ENCODE results near the gene MSX1.

The MSX1 gene

GRCh38 chr4:4887426-4887825 is 28.0 kb downstream of the MSX1 start:
- H3K27ac ChIP-seq (ENCODE audit: low read length): no peak overlapping the region
- H4K20me1 ChIP-seq (ENCODE audit: insufficient read depth, low read length): no peaks in the 10 kb centered on the region
- no peaks in the 10 kb centered on the region for H3K79me2 ChIP-seq (ENCODE audit: low read length)
- no peak overlapping the region for H3K4me3 ChIP-seq (ENCODE audit: low read length)
- no peaks in the 10 kb centered on the region for H3K4me1 ChIP-seq (ENCODE audit: low read length)
- H3K4me2 ChIP-seq (ENCODE audit: low read length): no peak overlapping the region
- H3K9me3 ChIP-seq (ENCODE audit: insufficient read depth, low read length): no peaks in the 10 kb centered on the region
- H3K9ac ChIP-seq (ENCODE audit: low read length): no peak overlapping the region
- no peaks in the 10 kb centered on the region for H3K36me3 ChIP-seq (replicated peaks; ENCODE audit: low read depth, low read length)
- no peak for TF ChIP-seq EZH2phosphoT487 (IDR thresholded peaks at IDR 0.05; ENCODE audit: low read depth)
- no peak for TF ChIP-seq CTCF (IDR thresholded peaks at IDR 0.05; ENCODE audit: low read depth, low read length)
- no peak overlapping the region for H2AFZ ChIP-seq (ENCODE audit: low read depth, low read length)
- peaks cover 42% of the 10 kb centered on the region for H3K27me3 ChIP-seq (ENCODE audit: low read depth, low read length)

GRCh38 chr4:4888695-4889094 is 29.2 kb downstream of the MSX1 start:
- TF ChIP-seq EZH2phosphoT487 (IDR thresholded peaks at IDR 0.05; ENCODE audit: low read depth): no peak
- peak; percentile 44 for TF ChIP-seq CTCF (IDR thresholded peaks at IDR 0.05; ENCODE audit: low read depth, low read length)

GRCh38 chr4:4889781-4890180 is 30.3 kb downstream of the MSX1 start:
- no peak for TF ChIP-seq CTCF (IDR thresholded peaks at IDR 0.05; ENCODE audit: low read depth, low read length)
- no peak for TF ChIP-seq EZH2phosphoT487 (IDR thresholded peaks at IDR 0.05; ENCODE audit: low read depth)
- no peaks in the 10 kb centered on the region for H3K36me3 ChIP-seq (replicated peaks; ENCODE audit: low read depth, low read length)

More at GRCh38 chr4:4888695-4889094, 29.2 kb downstream of the MSX1 start:
- Histone ChIP-seq H3K9me3 (ENCODE audit: insufficient read depth, low read length) (no peaks in the 10 kb centered on the region), H3K4me2 (ENCODE audit: low read length) (no peak overlapping the region), H2AFZ (ENCODE audit: low read depth, low read length) (no peak overlapping the region), H3K27me3 (ENCODE audit: low read depth, low read length) (peaks cover 40% of the 10 kb centered on the region), H3K27ac (ENCODE audit: low read length) (no peak overlapping the region), H3K79me2 (ENCODE audit: low read length) (no peaks in the 10 kb centered on the region), H3K4me3 (ENCODE audit: low read length) (no peak overlapping the region), H3K9ac (ENCODE audit: low read length) (no peak overlapping the region), H3K36me3 (replicated peaks; ENCODE audit: low read depth, low read length) (no peaks in the 10 kb centered on the region), H4K20me1 (ENCODE audit: insufficient read depth, low read length) (no peaks in the 10 kb centered on the region), H3K4me1 (ENCODE audit: low read length) (no peaks in the 10 kb centered on the region)

GRCh38 chr4:4890574-4891255 is 31.2 kb downstream of the MSX1 start:
- no peak overlapping the region for H2AFZ ChIP-seq (ENCODE audit: low read depth, low read length)
- no peaks in the 10 kb centered on the region for H3K36me3 ChIP-seq (replicated peaks; ENCODE audit: low read depth, low read length)
- H3K9ac ChIP-seq (ENCODE audit: low read length): no peak overlapping the region
- no peaks in the 10 kb centered on the region for H3K79me2 ChIP-seq (ENCODE audit: low read length)
- H4K20me1 ChIP-seq (ENCODE audit: insufficient read depth, low read length): no peaks in the 10 kb centered on the region
- H3K4me3 ChIP-seq (ENCODE audit: low read length): no peak overlapping the region
- H3K27me3 ChIP-seq (ENCODE audit: low read depth, low read length): peaks cover 37% of the 10 kb centered on the region
- TF ChIP-seq CTCF (IDR thresholded peaks at IDR 0.05; ENCODE audit: low read depth, low read length) (no peak), EZH2phosphoT487 (IDR thresholded peaks at IDR 0.05; ENCODE audit: low read depth) (no peak)
- no peak overlapping the region for H3K27ac ChIP-seq (ENCODE audit: low read length)
- no peak overlapping the region for H3K4me2 ChIP-seq (ENCODE audit: low read length)
- H3K9me3 ChIP-seq (ENCODE audit: insufficient read depth, low read length): no peaks in the 10 kb centered on the region
- no peaks in the 10 kb centered on the region for H3K4me1 ChIP-seq (ENCODE audit: low read length)

More at GRCh38 chr4:4889781-4890180, 30.3 kb downstream of the MSX1 start:
- H3K27ac ChIP-seq (ENCODE audit: low read length): no peak overlapping the region
- peaks cover 39% of the 10 kb centered on the region for H3K27me3 ChIP-seq (ENCODE audit: low read depth, low read length)
- H3K9ac ChIP-seq (ENCODE audit: low read length): no peak overlapping the region
- H2AFZ ChIP-seq (ENCODE audit: low read depth, low read length): no peak overlapping the region
- no peak overlapping the region for H3K4me2 ChIP-seq (ENCODE audit: low read length)
- H3K9me3 ChIP-seq (ENCODE audit: insufficient read depth, low read length): no peaks in the 10 kb centered on the region
- no peaks in the 10 kb centered on the region for H3K4me1 ChIP-seq (ENCODE audit: low read length)
- no peak overlapping the region for H3K4me3 ChIP-seq (ENCODE audit: low read length)
- H3K79me2 ChIP-seq (ENCODE audit: low read length): no peaks in the 10 kb centered on the region
- H4K20me1 ChIP-seq (ENCODE audit: insufficient read depth, low read length): no peaks in the 10 kb centered on the region

Measured in OCI-LY3 (cell line).